Immature natural killer cell (primary cell): ENCODE results near the gene FREM1. TPM values are rescaled to one million over a fixed set of nuclear protein-coding genes. Genes with fewer than 3 reads are reported as not detected.

Experiments used
- DNase-seq, 3 donors: peaks; one replicate each; pipeline ENCODE4 v3.0.0; 2022; ENCODE audit warnings: mixed read lengths in 1 of 3
- H3K27ac Mint-ChIP-seq, 6 donors: one replicate each; pipeline ENCODE4 v1.8.0; 2020; ENCODE audit warnings: mixed read lengths in 6 of 6, mild to moderate bottlenecking in 5 of 6, inconsistent platforms in 4 of 6, moderate library complexity in 3 of 6
- H3K27me3 Mint-ChIP-seq, 3 donors: one replicate each; pipeline ENCODE4 v1.8.0; 2020 to 2021; ENCODE audit warnings: low read depth in 3 of 3, mild to moderate bottlenecking in 3 of 3, mixed read lengths in 3 of 3, moderate library complexity in 3 of 3, inconsistent platforms in 1 of 3
- H3K36me3 Mint-ChIP-seq, 3 donors: one replicate each; pipeline ENCODE4 v1.8.0; 2020; ENCODE audit warnings: mixed read lengths in 3 of 3, inconsistent platforms in 2 of 3, mild to moderate bottlenecking in 2 of 3
- H3K4me1 Mint-ChIP-seq, 2 donors: one replicate each; pipeline ENCODE4 v1.8.0; 2020; ENCODE audit warnings: inconsistent platforms in 2 of 2, mild to moderate bottlenecking in 2 of 2, mixed read lengths in 2 of 2, moderate library complexity in 1 of 2
- H3K4me3 Mint-ChIP-seq, 5 donors: one replicate each; pipeline ENCODE4 v1.8.0; 2020; ENCODE audit warnings: mild to moderate bottlenecking in 5 of 5, mixed read lengths in 5 of 5, inconsistent platforms in 3 of 5, moderate library complexity in 3 of 5
- H3K9me3 Mint-ChIP-seq, 6 donors: one replicate each; pipeline ENCODE4 v1.8.0; 2020; ENCODE audit warnings: mild to moderate bottlenecking in 6 of 6, mixed read lengths in 6 of 6, inconsistent platforms in 4 of 6, moderate library complexity in 3 of 6
- polyA plus RNA-seq, 3 donors: library from polyadenylated mRNA; unstranded; fragments of 300-500 nt; fragmentation: Illumina TruSeq; gene quantifications; one replicate each; pipeline ENCODE4 v1.2.3, GENCODE V29; 2021

Gene FREM1, protein sequence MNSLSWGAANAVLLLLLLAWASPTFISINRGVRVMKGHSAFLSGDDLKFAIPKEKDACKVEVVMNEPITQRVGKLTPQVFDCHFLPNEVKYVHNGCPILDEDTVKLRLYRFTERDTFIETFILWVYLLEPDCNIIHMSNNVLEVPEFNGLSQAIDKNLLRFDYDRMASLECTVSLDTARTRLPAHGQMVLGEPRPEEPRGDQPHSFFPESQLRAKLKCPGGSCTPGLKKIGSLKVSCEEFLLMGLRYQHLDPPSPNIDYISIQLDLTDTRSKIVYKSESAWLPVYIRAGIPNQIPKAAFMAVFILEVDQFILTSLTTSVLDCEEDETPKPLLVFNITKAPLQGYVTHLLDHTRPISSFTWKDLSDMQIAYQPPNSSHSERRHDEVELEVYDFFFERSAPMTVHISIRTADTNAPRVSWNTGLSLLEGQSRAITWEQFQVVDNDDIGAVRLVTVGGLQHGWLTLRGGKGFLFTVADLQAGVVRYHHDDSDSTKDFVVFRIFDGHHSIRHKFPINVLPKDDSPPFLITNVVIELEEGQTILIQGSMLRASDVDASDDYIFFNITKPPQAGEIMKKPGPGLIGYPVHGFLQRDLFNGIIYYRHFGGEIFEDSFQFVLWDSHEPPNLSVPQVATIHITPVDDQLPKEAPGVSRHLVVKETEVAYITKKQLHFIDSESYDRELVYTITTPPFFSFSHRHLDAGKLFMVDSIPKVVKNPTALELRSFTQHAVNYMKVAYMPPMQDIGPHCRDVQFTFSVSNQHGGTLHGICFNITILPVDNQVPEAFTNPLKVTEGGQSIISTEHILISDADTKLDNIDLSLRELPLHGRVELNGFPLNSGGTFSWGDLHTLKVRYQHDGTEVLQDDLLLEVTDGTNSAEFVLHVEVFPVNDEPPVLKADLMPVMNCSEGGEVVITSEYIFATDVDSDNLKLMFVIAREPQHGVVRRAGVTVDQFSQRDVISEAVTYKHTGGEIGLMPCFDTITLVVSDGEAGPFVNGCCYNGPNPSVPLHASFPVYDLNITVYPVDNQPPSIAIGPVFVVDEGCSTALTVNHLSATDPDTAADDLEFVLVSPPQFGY (N-terminal part only)
- polyA plus RNA-seq, result not detected

DNA sequence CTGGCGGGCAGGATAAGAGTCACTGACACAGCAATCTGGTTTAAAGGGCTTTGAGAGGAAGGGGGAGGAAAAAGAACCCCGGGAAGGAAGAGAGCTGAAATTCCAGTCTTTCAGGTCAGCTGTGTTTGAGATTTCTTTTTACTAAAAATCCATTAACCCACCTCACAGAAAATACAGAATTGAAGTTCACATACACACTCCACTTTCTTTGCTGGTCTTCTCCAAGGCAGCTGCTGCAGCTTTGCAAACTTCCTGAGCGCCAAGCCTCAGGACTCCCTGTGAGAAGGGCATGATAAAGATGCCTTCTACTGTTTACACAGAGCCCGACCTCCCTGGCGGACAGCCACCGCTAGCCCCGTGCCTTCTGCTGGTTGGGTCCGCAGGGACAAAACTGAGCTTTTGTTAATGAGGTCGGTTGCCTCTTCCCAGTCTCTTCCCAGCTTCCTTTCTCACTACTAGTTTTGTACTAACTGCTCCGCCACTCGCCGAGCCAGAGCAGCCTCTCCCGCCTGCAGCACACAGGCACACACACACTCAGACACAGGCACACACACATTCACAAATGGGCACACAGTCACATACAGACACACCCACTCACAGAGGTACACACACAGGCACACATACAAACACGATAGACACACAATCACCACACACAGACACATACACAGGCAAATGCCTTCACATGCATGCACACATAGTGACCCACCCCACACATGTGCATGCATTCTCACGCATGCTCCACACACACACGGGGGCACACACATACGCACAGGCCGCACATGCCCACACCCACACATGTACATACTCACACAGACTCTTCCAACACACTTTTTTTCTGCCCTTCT is at the start of gene FREM1:
Gene FREM1 (minus strand): TSS at position 468 of the 845 bp plus-strand sequence. CDS start 41,451 bp downstream, outside the sequence.
- Mint-ChIP-seq H3K27ac (no peak within 1 kb of the TSS), H3K27me3 (no peaks in the 10 kb centered on the region), H3K9me3 (peaks cover 0 to 3% (median 0%) of the 10 kb centered on the region in 6 donors), H3K4me1 (no peaks in the 10 kb centered on the region), H3K4me3 (no peak within 1 kb of the TSS), H3K36me3 (no peaks in the 10 kb centered on the region)
- DNase-seq, result no peak

GRCh38 chr9:14958989-14959388 is 48.8 kb upstream of the FREM1 start:
- H3K4me1 Mint-ChIP-seq, result no peaks in the 10 kb centered on the region
- no peak overlapping the region for H3K27ac Mint-ChIP-seq
- peaks cover 0 to 9% (median 2%) of the 10 kb centered on the region in 6 donors for H3K9me3 Mint-ChIP-seq

DNA sequence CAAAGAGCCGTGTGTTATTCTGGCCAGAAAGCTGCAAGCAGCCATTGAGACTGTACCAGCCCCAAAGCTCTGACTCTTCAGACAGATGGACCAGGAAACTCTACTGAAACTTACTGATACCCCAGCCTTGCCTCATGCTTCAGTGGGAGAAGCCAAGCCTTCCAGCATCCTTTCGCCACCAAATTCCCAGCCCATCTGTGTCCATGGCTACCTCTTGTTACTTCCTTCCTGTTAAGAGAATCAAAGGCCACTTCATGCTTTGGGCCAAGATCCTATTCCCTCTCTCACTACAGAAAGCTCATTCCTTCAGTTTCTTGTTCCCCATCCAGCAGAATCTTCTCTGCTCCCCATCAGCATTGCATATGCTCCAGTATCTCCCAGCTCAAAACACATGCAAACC is 46.9 kb upstream of the FREM1 start:
- no peaks in the 10 kb centered on the region for H3K36me3 Mint-ChIP-seq
- DNase-seq, result no peak
- H3K27ac Mint-ChIP-seq, result no peak overlapping the region
- H3K27me3 Mint-ChIP-seq, result peaks cover 0 to 1% (median 0%) of the 10 kb centered on the region in 3 donors
- H3K4me1 Mint-ChIP-seq, result no peaks in the 10 kb centered on the region
- no peak overlapping the region for H3K4me3 Mint-ChIP-seq
- peaks cover 0 to 17% (median 4%) of the 10 kb centered on the region in 6 donors for H3K9me3 Mint-ChIP-seq

More at GRCh38 chr9:14958989-14959388, 48.8 kb upstream of the FREM1 start:
- Mint-ChIP-seq H3K4me3 (no peak overlapping the region), H3K36me3 (no peaks in the 10 kb centered on the region), H3K27me3 (peaks cover 0 to 1% (median 0%) of the 10 kb centered on the region in 3 donors)
- no peak for DNase-seq

- Mint-ChIP-seq H3K4me3 (no peak overlapping the region), H3K27me3 (peaks cover 0 to 1% (median 1%) of the 10 kb centered on the region in 3 donors), H3K9me3 (peaks cover 0 to 22% (median 4%) of the 10 kb centered on the region in 6 donors), H3K27ac (no peak overlapping the region), H3K36me3 (no peaks in the 10 kb centered on the region), H3K4me1 (no peaks in the 10 kb centered on the region)
- no peak for DNase-seq
Observed at GRCh38 chr9:14956208-14956607, 46.0 kb upstream of the FREM1 start.

DNA sequence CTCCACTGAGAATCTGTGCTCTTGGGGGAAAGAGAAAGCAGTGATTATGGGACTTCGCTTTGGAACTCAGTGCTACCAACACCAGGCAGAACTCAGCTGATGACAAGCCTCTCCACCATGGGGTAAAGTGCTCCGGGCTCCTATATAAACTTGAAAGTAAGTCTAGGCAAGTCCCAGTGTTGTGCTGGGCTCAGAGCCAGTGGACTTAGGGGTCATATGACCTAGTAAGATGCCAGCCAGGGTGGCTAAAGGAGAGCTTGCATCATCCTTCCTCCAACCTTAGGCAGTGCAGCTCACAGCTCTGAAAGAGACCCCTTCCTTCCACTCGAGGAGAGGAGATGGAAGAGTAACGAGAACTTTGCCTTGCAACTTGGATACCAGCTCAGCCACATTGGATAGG is 35.1 kb upstream of the FREM1 start:
- no peaks in the 10 kb centered on the region for H3K36me3 Mint-ChIP-seq
- H3K9me3 Mint-ChIP-seq, result peaks cover 0 to 6% (median under 1%) of the 10 kb centered on the region in 6 donors
- H3K4me3 Mint-ChIP-seq, result no peak overlapping the region
- DNase-seq, result no peak
- H3K4me1 Mint-ChIP-seq, result no peaks in the 10 kb centered on the region
- H3K27me3 Mint-ChIP-seq, result peaks cover 0 to 2% (median 1%) of the 10 kb centered on the region in 3 donors
- H3K27ac Mint-ChIP-seq, result no peak overlapping the region

DNA sequence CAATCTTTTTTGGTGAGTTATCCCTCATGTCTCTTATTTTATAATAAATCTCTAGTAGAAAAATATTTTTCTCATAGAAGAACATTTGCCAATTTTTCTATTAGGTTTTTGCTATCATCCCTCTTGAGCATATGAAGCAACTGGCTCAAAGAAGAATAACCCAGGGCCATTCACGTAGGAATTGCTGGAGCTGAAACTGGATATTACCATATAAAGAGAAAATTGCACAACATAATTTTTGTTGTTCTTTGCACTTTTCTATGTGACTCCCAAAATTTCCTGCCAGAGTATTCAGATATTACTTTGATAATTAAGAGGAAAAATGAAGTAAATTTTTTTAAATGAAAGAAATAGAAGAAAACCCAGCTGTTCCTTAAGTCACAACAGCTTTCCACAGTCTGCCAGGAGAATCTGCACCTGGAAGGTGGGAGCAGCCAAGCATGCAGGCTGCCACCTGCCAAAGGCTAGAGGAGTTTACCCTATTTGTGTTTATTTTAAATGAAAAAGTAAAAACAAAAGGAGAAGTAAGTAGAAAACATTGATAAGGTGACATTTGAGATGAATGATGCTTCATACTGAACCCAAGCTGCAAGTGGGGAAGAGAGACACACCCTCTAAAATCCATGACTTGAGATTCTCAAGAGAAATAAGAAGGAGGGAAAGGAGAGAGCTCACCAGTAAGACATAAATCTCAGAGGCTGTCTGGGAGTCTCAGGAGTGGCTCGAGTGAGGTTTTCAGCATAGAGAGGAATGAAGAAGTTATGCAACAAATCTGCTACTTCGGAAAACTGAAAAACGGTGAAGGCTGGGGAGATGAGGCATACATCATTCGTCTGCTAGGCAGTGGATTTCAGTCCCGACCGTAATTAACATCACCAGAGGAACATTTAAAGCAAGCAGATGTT is 31.5 kb upstream of the FREM1 start:
- H3K27me3 Mint-ChIP-seq, result peaks cover 0 to 2% (median 0%) of the 10 kb centered on the region in 3 donors
- no peak overlapping the region for H3K4me3 Mint-ChIP-seq
- no peaks in the 10 kb centered on the region for H3K36me3 Mint-ChIP-seq
- no peaks in the 10 kb centered on the region for H3K4me1 Mint-ChIP-seq
- no peak overlapping the region for H3K27ac Mint-ChIP-seq
- DNase-seq, result no peak
- peaks cover 0 to 6% (median 0%) of the 10 kb centered on the region in 6 donors for H3K9me3 Mint-ChIP-seq

- no peak overlapping the region for H3K27ac Mint-ChIP-seq
- no peak overlapping the region for H3K4me3 Mint-ChIP-seq
- no peak for DNase-seq
- H3K9me3 Mint-ChIP-seq, result peaks cover 0 to 4% (median 0%) of the 10 kb centered on the region in 6 donors
- no peaks in the 10 kb centered on the region for H3K4me1 Mint-ChIP-seq
- H3K27me3 Mint-ChIP-seq, result peaks cover 0 to 2% (median 0%) of the 10 kb centered on the region in 3 donors
- H3K36me3 Mint-ChIP-seq, result no peaks in the 10 kb centered on the region
Observed at GRCh38 chr9:14939378-14939777, 29.1 kb upstream of the FREM1 start.

DNA sequence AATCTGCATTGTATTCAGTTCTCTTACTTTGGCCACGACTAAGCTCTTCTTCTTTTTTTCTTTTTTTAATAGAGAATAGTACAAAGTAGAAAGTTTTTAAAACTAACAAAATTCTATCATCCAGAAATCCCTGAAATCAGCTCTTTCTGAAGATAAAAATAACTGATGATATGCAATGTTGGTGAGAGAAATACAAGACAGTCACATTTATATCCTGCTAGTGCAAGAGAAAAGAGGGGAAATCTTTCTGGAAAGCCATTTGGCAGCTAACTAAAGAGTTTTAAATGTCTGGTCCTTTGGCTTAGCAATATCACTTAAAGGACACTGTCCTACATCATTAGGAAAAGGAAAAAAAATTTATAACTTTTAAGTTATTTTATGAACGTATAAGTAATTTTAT is 27.0 kb upstream of the FREM1 start:
- no peaks in the 10 kb centered on the region for H3K4me1 Mint-ChIP-seq
- peaks cover 0 to 8% (median 0%) of the 10 kb centered on the region in 6 donors for H3K9me3 Mint-ChIP-seq
- H3K27ac Mint-ChIP-seq, result no peak overlapping the region
- no peak for DNase-seq
- no peaks in the 10 kb centered on the region for H3K27me3 Mint-ChIP-seq
- no peak overlapping the region for H3K4me3 Mint-ChIP-seq
- no peaks in the 10 kb centered on the region for H3K36me3 Mint-ChIP-seq

GRCh38 chr9:14936491-14936890 is 26.3 kb upstream of the FREM1 start:
- Mint-ChIP-seq H3K4me1 (no peaks in the 10 kb centered on the region), H3K36me3 (no peaks in the 10 kb centered on the region), H3K9me3 (peaks cover 0 to 8% (median 0%) of the 10 kb centered on the region in 6 donors), H3K4me3 (no peak overlapping the region), H3K27ac (no peak overlapping the region), H3K27me3 (peaks cover 0 to 2% (median 0%) of the 10 kb centered on the region in 3 donors)
- no peak for DNase-seq

DNA sequence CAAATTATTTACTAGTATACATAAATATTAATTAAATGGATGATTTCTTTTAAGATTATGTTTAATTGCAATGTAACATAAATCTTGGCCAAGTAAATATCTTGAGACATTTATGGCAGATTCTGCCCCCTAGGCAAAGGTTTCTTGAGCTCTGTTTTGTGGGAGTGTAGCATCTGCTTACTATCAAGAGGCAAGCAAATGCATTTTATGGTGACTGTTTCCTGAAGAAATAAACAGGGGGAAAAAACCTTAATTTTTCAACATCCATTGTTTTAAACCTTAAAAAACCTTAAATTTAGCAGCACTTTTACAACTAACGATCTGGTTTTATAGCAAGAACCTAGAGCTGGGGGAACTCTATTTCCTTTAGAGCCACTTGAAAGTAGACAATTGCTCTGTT is 25.7 kb upstream of the FREM1 start:
- Mint-ChIP-seq H3K4me1 (no peaks in the 10 kb centered on the region), H3K27ac (no peak overlapping the region), H3K27me3 (peaks cover 0 to 2% (median 0%) of the 10 kb centered on the region in 3 donors), H3K36me3 (no peaks in the 10 kb centered on the region), H3K4me3 (no peak overlapping the region), H3K9me3 (peaks cover 0 to 8% (median 0%) of the 10 kb centered on the region in 6 donors)
- no peak for DNase-seq

GRCh38 chr9:14935106-14935751 is 25.0 kb upstream of the FREM1 start:
- no peaks in the 10 kb centered on the region for H3K36me3 Mint-ChIP-seq
- peaks cover 0 to 6% (median 0%) of the 10 kb centered on the region in 6 donors for H3K9me3 Mint-ChIP-seq
- no peaks in the 10 kb centered on the region for H3K4me1 Mint-ChIP-seq
- no peak overlapping the region for H3K4me3 Mint-ChIP-seq
- peaks cover 0 to 2% (median 0%) of the 10 kb centered on the region in 3 donors for H3K27me3 Mint-ChIP-seq
- no peak for DNase-seq
- H3K27ac Mint-ChIP-seq, result no peak overlapping the region

GRCh38 chr9:14932641-14933040 is 22.4 kb upstream of the FREM1 start:
- no peaks in the 10 kb centered on the region for H3K4me1 Mint-ChIP-seq
- peaks cover 0 to 2% (median 0%) of the 10 kb centered on the region in 3 donors for H3K27me3 Mint-ChIP-seq
- DNase-seq, result no peak
- H3K27ac Mint-ChIP-seq, result no peak overlapping the region
- H3K9me3 Mint-ChIP-seq, result peaks cover 0 to 8% (median 0%) of the 10 kb centered on the region in 6 donors
- no peaks in the 10 kb centered on the region for H3K36me3 Mint-ChIP-seq
- no peak overlapping the region for H3K4me3 Mint-ChIP-seq
